Measurements from ENCODE around the gene UBE2H.
"Not testable (repeated sequence)": the region's sequence is repeated elsewhere in the genome, so short reads cannot be mapped to it uniquely, and the experiment has no call there.

The UBE2H gene

GRCh38 chr7:129804111-129804889 is 148.5 kb downstream of the UBE2H start:
- DNase-seq = no peak

- DNase-seq = no peak
These were observed 149.1 kb downstream of the UBE2H start for GRCh38 chr7:129803546-129804081.

- DNase-seq = peak; percentile 1
These were observed 150.9 kb downstream of the UBE2H start for GRCh38 chr7:129801882-129802281.

GRCh38 chr7:129800901-129801300 is 151.9 kb downstream of the UBE2H start:
- no peak for DNase-seq

GRCh38 chr7:129799350-129799955 is 153.3 kb downstream of the UBE2H start:
- no peak for DNase-seq

GRCh38 chr7:129798616-129799349 is 154.0 kb downstream of the UBE2H start:
- DNase-seq = no peak

- no peak for DNase-seq
These were observed 155.5 kb downstream of the UBE2H start for GRCh38 chr7:129797214-129797789.

- DNase-seq = no peak
These were observed 156.5 kb downstream of the UBE2H start for GRCh38 chr7:129796186-129796775.

- not testable (repeated sequence) for DNase-seq
These were observed 158.3 kb downstream of the UBE2H start for GRCh38 chr7:129794461-129794860.

- DNase-seq = no peak
These were observed 159.1 kb downstream of the UBE2H start for GRCh38 chr7:129793506-129794310.

GRCh38 chr7:129792721-129793120 is 160.0 kb downstream of the UBE2H start:
- DNase-seq = no peak

- no peak for DNase-seq
These were observed 162.6 kb downstream of the UBE2H start for GRCh38 chr7:129790136-129790535.

- no peak for DNase-seq
These were observed 163.1 kb downstream of the UBE2H start for GRCh38 chr7:129789652-129790051.

- no peak for DNase-seq
These were observed 163.8 kb downstream of the UBE2H start for GRCh38 chr7:129789000-129789399.

- no peak for DNase-seq
These were observed 165.8 kb downstream of the UBE2H start for GRCh38 chr7:129786825-129787563.

- DNase-seq = no peak
These were observed 166.9 kb downstream of the UBE2H start for GRCh38 chr7:129785685-129786514.

- DNase-seq = no peak
These were observed 167.7 kb downstream of the UBE2H start for GRCh38 chr7:129784783-129785684.

- no peak for DNase-seq
These were observed 168.3 kb downstream of the UBE2H start for GRCh38 chr7:129784437-129784782.

- no peak for DNase-seq
These were observed 169.2 kb downstream of the UBE2H start for GRCh38 chr7:129783584-129783919.

All from NCI-H510A treated with DMSO at 0.1 percent for 48 hours (cell line).